Kidney (tissue), 14 donors: ENCODE results near the gene PGM2. TPM values are rescaled to one million over a fixed set of nuclear protein-coding genes. Genes with fewer than 3 reads are reported as not detected.

Experiments used
- DNase-seq, 5 donors: peaks; one replicate each; pipeline ENCODE4 v3.0.0-alpha.2; 2013 to 2020
- FAIRE-seq: peaks from 2 replicates; lab custom pipeline; 2012; peaks lifted over from hg19 to GRCh38; lab: Jason Lieb, UNC
- H3K27ac ChIP-seq, 2 donors: one replicate each; pipeline ENCODE4 v1.7.0; 2013; ENCODE audit warnings: low read depth in 2 of 2, low read length in 2 of 2, inconsistent platforms in 1 of 2
- H3K27me3 ChIP-seq: one replicate; pipeline ENCODE4 v1.7.1; 2013; ENCODE audit warnings: low read length, inconsistent platforms; ENCODE audit not compliant: control insufficient read depth, insufficient read depth
- H3K36me3 ChIP-seq, 3 donors: one replicate each; pipeline versions ENCODE4 v1.7.0 to v1.7.1; 2013; ENCODE audit warnings: low read length in 3 of 3, control low read depth in 1 of 3, inconsistent platforms in 1 of 3; ENCODE audit not compliant: insufficient read depth in 3 of 3, control insufficient read depth in 2 of 3
- H3K4me1 ChIP-seq, 3 donors: one replicate each; pipeline versions ENCODE4 v1.7.0 to v1.7.1; 2013; ENCODE audit warnings: low read length in 3 of 3, inconsistent platforms in 1 of 3, low read depth in 1 of 3; ENCODE audit not compliant: control insufficient read depth in 2 of 3, insufficient read depth in 2 of 3
- H3K4me3 ChIP-seq, 3 donors: one replicate each; pipeline versions ENCODE4 v1.7.0 to v1.8.1; 2013; ENCODE audit warnings: low read length in 3 of 3, control low read depth in 1 of 3, inconsistent platforms in 1 of 3
- H3K9ac ChIP-seq, 3 donors: one replicate each; pipeline versions ENCODE4 v1.7.0 to v1.7.1; 2013; ENCODE audit warnings: low read length in 3 of 3, control low read depth in 1 of 3, inconsistent platforms in 1 of 3
- H3K9me3 ChIP-seq, 3 donors: one replicate each; pipeline versions ENCODE4 v1.7.0 to v1.7.1; 2013; ENCODE audit warnings: low read length in 3 of 3, control low read depth in 1 of 3, inconsistent platforms in 1 of 3; ENCODE audit not compliant: control insufficient read depth in 2 of 3, insufficient read depth in 1 of 3
- intact Hi-C: fragments of 100-400 bp; cut with DNase I; formaldehyde crosslinking; loops from one replicate; pipeline ENCODE4 v1.11.1; 2022
- polyA plus RNA-seq: library from polyadenylated mRNA; stranded (reverse); fragments of 350-450 nt; fragmentation: Illumina TruSeq; extraction: RNeasy Lipid Tissue Mini Kit (QIAGEN cat#74804); gene quantifications from one replicate; pipeline ENCODE4 v1.2.3, GENCODE V29; 2014; ENCODE audit warnings: low read depth, low replicate concordance; ENCODE audit not compliant: insufficient read depth
- total RNA-seq: library from RNA; stranded (reverse); fragmentation: NEBNext Ultra II Directional; extraction: Animal tissue kit (Norgen Biotek cat#: 25700); gene quantifications from one replicate; pipeline ENCODE4 v1.2.1, GENCODE V29; 2021
- TF ChIP-seq, protein P1 (sequence below): IDR thresholded peaks from 3 replicates; pipeline ENCODE4 v1.5.1; 2012; ENCODE audit warnings: mild to moderate bottlenecking, moderate library complexity, borderline replicate concordance; ENCODE audit not compliant: insufficient read depth; ENCODE audit errors: extremely low read depth
- donor health status: control.
- donor health status: control.
- donor health status: control.
- donor health status: control.
- donor health status: control.
- donor health status: DM: yes; HTN: yes; CAD: no.
- donor health status: Normal renal cell carcinoma (clear cell type).

Gene PGM2
- total and polyA plus RNA-seq, 2 donors from 2014 or later = 15.5 to 30.7 TPM

DNA sequence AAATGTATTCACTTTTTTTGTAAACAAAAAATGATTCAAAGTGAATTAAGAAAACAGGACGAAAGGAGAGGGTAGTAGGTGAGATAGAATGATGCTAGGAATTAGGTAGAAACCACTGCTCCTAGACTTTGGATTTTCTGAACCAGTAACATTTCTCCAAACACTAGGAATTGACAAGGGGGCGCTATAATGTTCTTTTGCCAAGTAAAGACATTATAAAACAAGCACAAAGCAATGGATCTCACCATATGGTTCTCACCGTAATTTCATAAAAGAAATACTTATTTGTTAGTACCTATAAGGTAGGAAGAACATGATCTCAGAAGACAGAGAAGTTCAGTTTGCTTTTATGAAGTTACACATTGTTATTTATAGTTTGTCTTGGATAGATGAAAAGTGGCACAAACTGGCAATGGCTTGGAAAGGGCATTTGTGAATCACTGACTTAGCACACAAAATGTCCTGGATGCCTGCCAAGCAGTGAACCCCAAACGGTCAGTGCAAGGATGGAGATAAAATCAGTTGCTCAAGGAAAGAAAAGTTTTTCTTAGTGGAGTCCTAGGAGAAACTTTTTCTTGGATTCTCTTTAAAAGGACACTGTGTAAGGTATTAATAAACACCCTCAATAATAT is 56.3 kb downstream of the PGM2 start:
- Histone ChIP-seq H3K9me3 (no peaks in the 10 kb centered on the region), H3K27ac (no peak overlapping the region), H3K9ac (no peak overlapping the region), H3K4me1 (no peaks in the 10 kb centered on the region), H3K27me3 (no peaks in the 10 kb centered on the region), H3K36me3 (no peaks in the 10 kb centered on the region), H3K4me3 (no peak overlapping the region)
- intact Hi-C loops = no loop called here
- no peak for FAIRE-seq
- TF ChIP-seq, protein P1, sequence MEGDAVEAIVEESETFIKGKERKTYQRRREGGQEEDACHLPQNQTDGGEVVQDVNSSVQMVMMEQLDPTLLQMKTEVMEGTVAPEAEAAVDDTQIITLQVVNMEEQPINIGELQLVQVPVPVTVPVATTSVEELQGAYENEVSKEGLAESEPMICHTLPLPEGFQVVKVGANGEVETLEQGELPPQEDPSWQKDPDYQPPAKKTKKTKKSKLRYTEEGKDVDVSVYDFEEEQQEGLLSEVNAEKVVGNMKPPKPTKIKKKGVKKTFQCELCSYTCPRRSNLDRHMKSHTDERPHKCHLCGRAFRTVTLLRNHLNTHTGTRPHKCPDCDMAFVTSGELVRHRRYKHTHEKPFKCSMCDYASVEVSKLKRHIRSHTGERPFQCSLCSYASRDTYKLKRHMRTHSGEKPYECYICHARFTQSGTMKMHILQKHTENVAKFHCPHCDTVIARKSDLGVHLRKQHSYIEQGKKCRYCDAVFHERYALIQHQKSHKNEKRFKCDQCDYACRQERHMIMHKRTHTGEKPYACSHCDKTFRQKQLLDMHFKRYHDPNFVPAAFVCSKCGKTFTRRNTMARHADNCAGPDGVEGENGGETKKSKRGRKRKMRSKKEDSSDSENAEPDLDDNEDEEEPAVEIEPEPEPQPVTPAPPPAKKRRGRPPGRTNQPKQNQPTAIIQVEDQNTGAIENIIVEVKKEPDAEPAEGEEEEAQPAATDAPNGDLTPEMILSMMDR = no peak
- DNase-seq = peak in 2 of 5 donors; percentile 15 to 33

DNA sequence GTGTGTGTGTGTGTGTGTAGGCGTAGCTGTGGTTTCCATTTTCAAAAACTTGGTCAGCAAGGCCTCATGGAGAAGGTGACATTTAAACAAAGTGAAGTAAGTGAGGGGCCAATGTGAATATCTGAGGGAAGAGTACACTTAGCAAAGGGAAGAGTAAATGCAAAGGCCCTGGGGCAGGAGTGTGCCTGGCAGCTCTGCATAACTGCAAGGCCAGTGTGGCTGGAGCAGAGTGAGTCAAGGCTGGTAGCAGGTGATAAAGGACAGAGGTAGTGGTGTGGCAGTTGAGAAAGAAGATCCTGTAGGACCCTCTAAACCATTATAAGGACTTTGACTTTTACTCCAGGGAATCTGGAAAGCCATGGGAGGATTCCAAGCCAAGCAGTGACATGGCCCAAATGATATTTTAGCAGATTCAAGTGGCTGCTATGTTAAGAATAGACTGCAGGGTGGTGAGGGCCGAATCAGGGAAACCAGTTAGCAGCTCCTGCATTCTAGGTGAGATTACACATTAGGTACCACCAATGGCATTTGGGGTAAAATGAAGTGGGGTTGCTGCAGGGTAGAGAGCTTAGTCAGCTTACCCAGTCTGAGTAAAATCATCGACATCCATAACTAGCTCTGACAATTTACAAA is 58.5 kb downstream of the PGM2 start:
- no peak for FAIRE-seq
- Histone ChIP-seq H3K27ac (no peak overlapping the region), H3K9me3 (no peaks in the 10 kb centered on the region), H3K27me3 (no peaks in the 10 kb centered on the region), H3K9ac (no peak overlapping the region), H3K4me1 (peaks cover 0 to under 1% (median 0%) of the 10 kb centered on the region in 3 donors), H3K36me3 (no peaks in the 10 kb centered on the region), H3K4me3 (no peak overlapping the region)
- intact Hi-C loops = no loop called here
- DNase-seq = no peak
- TF ChIP-seq, protein P1 = no peak

DNA sequence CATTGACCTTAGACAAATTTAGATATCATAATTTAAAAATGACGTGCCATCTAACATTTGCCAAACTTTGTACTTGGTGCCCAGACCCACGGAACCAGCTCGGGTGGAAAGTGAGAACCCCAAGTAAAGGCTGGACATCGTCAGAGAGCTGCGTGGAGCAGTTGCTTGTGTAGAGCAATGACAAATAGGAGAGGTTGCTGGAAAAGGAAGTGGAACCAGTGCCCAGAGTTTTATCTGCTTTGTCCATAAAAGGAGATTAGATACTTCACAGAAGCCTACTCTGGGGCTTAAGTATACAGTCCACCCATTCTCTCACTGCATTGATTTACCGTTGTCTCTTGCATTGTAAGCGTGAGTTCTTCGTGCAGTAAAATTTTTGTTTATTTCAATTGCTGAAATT is 59.0 kb downstream of the PGM2 start:
- DNase-seq (peak in 1 of 5 donors; percentile 17), FAIRE-seq (no peak)
- TF ChIP-seq, protein P1 = no peak
- Histone ChIP-seq H3K4me3 (no peak overlapping the region), H3K27me3 (no peaks in the 10 kb centered on the region), H3K9ac (no peak overlapping the region), H3K4me1 (peaks cover 0 to 4% (median 0%) of the 10 kb centered on the region in 3 donors), H3K27ac (no peak overlapping the region), H3K36me3 (no peaks in the 10 kb centered on the region), H3K9me3 (no peaks in the 10 kb centered on the region)
- intact Hi-C loops = no loop called here
